Mesendoderm (in vitro differentiated cells): ENCODE results near the gene UBAC2.
"Not testable (repeated sequence)": the region's sequence is repeated elsewhere in the genome, so short reads cannot be mapped to it uniquely, and the experiment has no call there.

ENCODE experiments used
- DNase-seq: peaks from one replicate; pipeline ENCODE4 v3.0.0; 2013
- H2AK5ac ChIP-seq: 2 replicates; pipeline ENCODE4 v1.6.1; 2013; ENCODE audit warnings: low read length, inconsistent platforms
- H2BK120ac ChIP-seq: 2 replicates; pipeline ENCODE4 v1.6.1; 2013; ENCODE audit warnings: low read depth, mild to moderate bottlenecking, low read length, moderate library complexity, mixed read lengths
- H2BK15ac ChIP-seq: replicated peaks from 2 replicates; pipeline ENCODE4 v1.6.1; 2013; ENCODE audit warnings: low read depth, mild to moderate bottlenecking, moderate library complexity
- H2BK5ac ChIP-seq: 2 replicates; pipeline ENCODE4 v1.6.1; 2013; ENCODE audit warnings: low read length, inconsistent platforms
- H3K18ac ChIP-seq: 2 replicates; pipeline ENCODE4 v1.6.1; 2013; ENCODE audit warnings: mild to moderate bottlenecking, low read length, mixed read lengths
- H3K23ac ChIP-seq: one replicate; pipeline ENCODE4 v1.6.1; 2013; ENCODE audit warnings: low read length
- H3K27ac ChIP-seq: 2 replicates; pipeline ENCODE4 v1.5.1; 2013; ENCODE audit warnings: low read depth, mild to moderate bottlenecking, inconsistent platforms, low read length, moderate library complexity
- H3K27me3 ChIP-seq: 2 replicates; pipeline ENCODE4 v1.6.1; 2013; ENCODE audit warnings: low read length, control low read depth, mild to moderate bottlenecking, inconsistent platforms; ENCODE audit not compliant: insufficient read depth, poor library complexity
- H3K36me3 ChIP-seq: 2 replicates; pipeline ENCODE4 v1.6.1; 2013; ENCODE audit warnings: low read length, inconsistent platforms; ENCODE audit not compliant: control insufficient read depth, insufficient read depth
- H3K4ac ChIP-seq: one replicate; pipeline ENCODE4 v1.6.1; 2013; ENCODE audit warnings: low read depth, mild to moderate bottlenecking, low read length, moderate library complexity
- H3K4me1 ChIP-seq: 2 replicates; pipeline ENCODE4 v1.6.1; 2013; ENCODE audit warnings: low read depth, low read length, inconsistent platforms; ENCODE audit not compliant: control insufficient read depth
- H3K4me2 ChIP-seq: 2 replicates; pipeline ENCODE4 v1.6.1; 2013; ENCODE audit warnings: low read length
- H3K4me3 ChIP-seq: 2 replicates; pipeline ENCODE4 v1.5.1; 2013; ENCODE audit warnings: mild to moderate bottlenecking, low read length
- H3K56ac ChIP-seq: one replicate; pipeline ENCODE4 v1.6.1; 2013; ENCODE audit warnings: low read length
- H3K79me1 ChIP-seq: 2 replicates; pipeline ENCODE4 v1.6.1; 2013; ENCODE audit warnings: low read length, inconsistent platforms
- H3K79me2 ChIP-seq: 2 replicates; pipeline ENCODE4 v1.6.1; 2013; ENCODE audit warnings: mild to moderate bottlenecking, low read length; ENCODE audit not compliant: control insufficient read depth, insufficient read depth
- H3K9ac ChIP-seq: 2 replicates; pipeline ENCODE4 v1.6.1; 2013; ENCODE audit warnings: low read length, inconsistent platforms
- H4K5ac ChIP-seq: one replicate; pipeline ENCODE4 v1.6.1; 2013; ENCODE audit warnings: low read length
- H4K8ac ChIP-seq: one replicate; pipeline ENCODE4 v1.6.1; 2013; ENCODE audit warnings: low read depth, mild to moderate bottlenecking, control low read depth, low read length, moderate library complexity
- WGBS: extraction: QIAGEN DNeasy Blood & Tissue Kit; methylation state at CpG from one replicate; pipeline ENCODE4 v1.1.7; 2013; ENCODE audit warnings: low lambda C conversion rate, missing lambda C conversion rate; ENCODE audit not compliant: insufficient coverage; ENCODE audit errors: extremely low coverage; 5-methylcytosine and 5-hydroxymethylcytosine counted together

The UBAC2 gene

DNA sequence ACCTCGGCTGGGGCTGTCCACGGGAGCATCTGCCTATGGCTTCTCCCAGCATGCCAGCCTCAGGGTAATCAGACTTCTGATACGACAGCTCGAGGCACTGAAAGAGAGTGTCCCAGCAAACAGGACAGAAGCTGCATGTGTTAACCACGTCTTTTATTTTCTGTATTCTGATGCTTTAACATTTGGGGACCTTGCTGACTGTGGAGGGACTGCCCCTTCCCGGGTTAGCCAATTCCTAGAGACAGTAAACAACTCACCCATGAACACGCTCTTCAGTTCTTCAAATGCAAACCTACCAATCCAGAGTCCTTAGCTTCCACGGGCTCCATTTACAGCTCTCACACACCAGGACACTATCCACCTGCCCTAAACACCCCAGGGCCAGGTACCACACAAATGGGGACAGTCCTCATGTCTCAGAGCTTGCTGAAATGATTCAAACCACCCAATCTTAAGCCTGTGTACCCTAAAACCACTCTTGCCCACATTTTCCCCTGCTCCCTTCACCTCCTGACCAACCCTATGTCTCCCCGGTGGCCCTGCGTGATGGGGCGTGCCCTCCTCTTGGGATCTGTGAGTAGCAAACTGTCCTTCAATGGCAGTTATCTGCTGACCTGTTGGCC is 208.9 kb downstream of the UBAC2 start:
- not testable (repeated sequence) for H3K4me3 ChIP-seq, H3K36me3 ChIP-seq, H3K4me1 ChIP-seq, H3K27ac ChIP-seq, DNase-seq, H3K79me2 ChIP-seq, H3K56ac ChIP-seq, H3K23ac ChIP-seq, H2BK120ac ChIP-seq, H2BK15ac ChIP-seq, H3K27me3 ChIP-seq, H3K4me2 ChIP-seq, H4K8ac ChIP-seq, H2AK5ac ChIP-seq, H2BK5ac ChIP-seq, H4K5ac ChIP-seq, H3K79me1 ChIP-seq, H3K9ac ChIP-seq, H3K18ac ChIP-seq, H3K4ac ChIP-seq
- WGBS, result no CpG with 5 or more reads among the region's 11 CpGs

GRCh38 chr13:99410646-99411475 is 210.2 kb downstream of the UBAC2 start:
- H3K4me2 ChIP-seq, H3K4me3 ChIP-seq, H2AK5ac ChIP-seq, H3K79me1 ChIP-seq, H3K79me2 ChIP-seq, H3K27ac ChIP-seq, H3K4ac ChIP-seq, H3K4me1 ChIP-seq, H3K9ac ChIP-seq, H3K27me3 ChIP-seq, H3K56ac ChIP-seq, H4K8ac ChIP-seq, H3K36me3 ChIP-seq, H3K18ac ChIP-seq, H3K23ac ChIP-seq, H2BK15ac ChIP-seq, H2BK120ac ChIP-seq, H2BK5ac ChIP-seq, H4K5ac ChIP-seq, DNase-seq: not testable (repeated sequence)
- WGBS, result no CpG with 5 or more reads among the region's 13 CpGs

- H3K4ac ChIP-seq, result no peak overlapping the region
- no peak overlapping the region for H3K4me3 ChIP-seq
- H3K23ac ChIP-seq, result no peak overlapping the region
- no peak overlapping the region for H3K4me2 ChIP-seq
- WGBS, result 100% methylated on average over 1 of the region's 1 CpG
- no peak overlapping the region for H2BK5ac ChIP-seq
- no peak overlapping the region for H2BK120ac ChIP-seq
- H4K5ac ChIP-seq, result no peak overlapping the region
- no peaks in the 10 kb centered on the region for H3K79me2 ChIP-seq
- no peaks in the 10 kb centered on the region for H3K27me3 ChIP-seq
- DNase-seq, result no peak
- H3K9ac ChIP-seq, result no peak overlapping the region
- no peak overlapping the region for H3K18ac ChIP-seq
- peaks cover 8% of the 10 kb centered on the region for H3K4me1 ChIP-seq
- H2AK5ac ChIP-seq, result no peak overlapping the region
- no peaks in the 10 kb centered on the region for H3K36me3 ChIP-seq
- H3K79me1 ChIP-seq, result no peaks in the 10 kb centered on the region
- no peak overlapping the region for H4K8ac ChIP-seq
- H2BK15ac ChIP-seq, result no peak overlapping the region
- no peak overlapping the region for H3K27ac ChIP-seq
- H3K56ac ChIP-seq, result no peak overlapping the region
Observed at GRCh38 chr13:99412856-99413255, 212.2 kb downstream of the UBAC2 start.

DNA sequence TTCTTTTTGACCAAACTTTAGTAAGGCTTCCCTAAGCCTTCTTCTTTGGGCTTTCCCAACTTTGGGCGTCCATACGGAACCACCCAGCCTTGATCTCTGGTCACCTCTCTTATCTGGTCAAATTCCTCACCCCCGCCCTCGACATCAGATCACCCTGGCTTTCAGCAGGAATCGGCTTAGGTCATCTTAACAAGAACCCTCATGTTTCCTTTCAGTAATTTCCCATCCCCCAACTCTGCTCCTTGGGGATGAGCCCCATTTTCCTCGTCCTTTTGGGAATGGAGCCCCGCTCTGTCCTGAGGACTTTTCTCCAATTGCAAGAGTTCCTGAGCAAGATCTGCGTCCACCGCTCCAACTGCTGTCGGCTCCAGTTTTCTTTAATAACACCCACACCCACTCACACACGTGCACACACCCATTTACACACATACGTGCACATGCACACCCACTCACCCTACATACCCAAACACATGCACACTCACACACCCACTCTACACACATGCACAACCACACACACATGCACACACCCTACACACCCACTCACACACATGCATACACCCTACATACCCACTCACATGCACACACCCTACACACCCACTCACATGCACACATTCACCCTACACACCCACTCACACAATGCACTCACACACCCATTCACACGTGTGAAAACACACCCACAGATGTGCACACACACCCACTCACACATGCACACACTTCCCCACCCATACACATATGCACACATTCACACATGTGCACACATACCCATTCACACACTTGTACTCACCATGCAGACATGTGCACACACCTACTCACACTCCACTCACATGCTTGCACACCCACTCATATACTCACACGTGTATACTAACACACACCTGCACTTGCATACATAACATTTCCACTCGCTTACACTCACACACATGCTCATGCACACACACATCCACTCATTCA is 213.7 kb downstream of the UBAC2 start:
- DNase-seq, result peak; percentile 78
- H3K4me3 ChIP-seq, result no peak overlapping the region
- WGBS, result 100% methylated on average over 2 of the region's 15 CpGs

GRCh38 chr13:99415014-99415650 is 214.5 kb downstream of the UBAC2 start:
- no peak overlapping the region for H2AK5ac ChIP-seq
- H3K4me2 ChIP-seq, result no peak overlapping the region
- no peak overlapping the region for H2BK15ac ChIP-seq
- no peak overlapping the region for H4K5ac ChIP-seq
- H2BK120ac ChIP-seq, result no peak overlapping the region
- no peak overlapping the region for H3K23ac ChIP-seq
- no peaks in the 10 kb centered on the region for H3K27me3 ChIP-seq
- no peaks in the 10 kb centered on the region for H3K36me3 ChIP-seq
- no peak overlapping the region for H3K56ac ChIP-seq
- no peak overlapping the region for H3K4me3 ChIP-seq
- no peak overlapping the region for H3K4ac ChIP-seq
- WGBS, result 100% methylated on average over 1 of the region's 13 CpGs
- no peak overlapping the region for H3K27ac ChIP-seq
- DNase-seq, result no peak
- no peaks in the 10 kb centered on the region for H3K79me1 ChIP-seq
- no peaks in the 10 kb centered on the region for H3K79me2 ChIP-seq
- H2BK5ac ChIP-seq, result no peak overlapping the region
- H3K18ac ChIP-seq, result no peak overlapping the region
- no peak overlapping the region for H4K8ac ChIP-seq
- peaks cover 8% of the 10 kb centered on the region for H3K4me1 ChIP-seq
- H3K9ac ChIP-seq, result no peak overlapping the region

More for the DNA sequence above, 213.7 kb downstream of the UBAC2 start:
- Histone ChIP-seq H3K27ac (no peak overlapping the region), H3K18ac (no peak overlapping the region), H3K4me2 (no peak overlapping the region), H2AK5ac (no peak overlapping the region), H2BK5ac (no peak overlapping the region), H3K4me1 (peaks cover 8% of the 10 kb centered on the region), H3K56ac (no peak overlapping the region), H3K23ac (peak overlapping the region; percentile 48), H3K4ac (no peak overlapping the region), H2BK15ac (no peak overlapping the region), H3K79me1 (no peaks in the 10 kb centered on the region), H3K27me3 (no peaks in the 10 kb centered on the region), H3K9ac (no peak overlapping the region), H3K79me2 (no peaks in the 10 kb centered on the region), H4K8ac (no peak overlapping the region), H2BK120ac (no peak overlapping the region), H4K5ac (no peak overlapping the region), H3K36me3 (no peaks in the 10 kb centered on the region)
